Measurements from ENCODE around the gene SEC31A. TPM values are rescaled to one million over a fixed set of nuclear protein-coding genes. Genes with fewer than 3 reads are reported as not detected.
A peak's percentile ranks its signal among the peaks of the same experiment; 100 is the strongest.

Gene SEC31A
- total and polyA plus RNA-seq, 7 experiments from 2014 or later = 130 to 168 (median 147) TPM

DNA sequence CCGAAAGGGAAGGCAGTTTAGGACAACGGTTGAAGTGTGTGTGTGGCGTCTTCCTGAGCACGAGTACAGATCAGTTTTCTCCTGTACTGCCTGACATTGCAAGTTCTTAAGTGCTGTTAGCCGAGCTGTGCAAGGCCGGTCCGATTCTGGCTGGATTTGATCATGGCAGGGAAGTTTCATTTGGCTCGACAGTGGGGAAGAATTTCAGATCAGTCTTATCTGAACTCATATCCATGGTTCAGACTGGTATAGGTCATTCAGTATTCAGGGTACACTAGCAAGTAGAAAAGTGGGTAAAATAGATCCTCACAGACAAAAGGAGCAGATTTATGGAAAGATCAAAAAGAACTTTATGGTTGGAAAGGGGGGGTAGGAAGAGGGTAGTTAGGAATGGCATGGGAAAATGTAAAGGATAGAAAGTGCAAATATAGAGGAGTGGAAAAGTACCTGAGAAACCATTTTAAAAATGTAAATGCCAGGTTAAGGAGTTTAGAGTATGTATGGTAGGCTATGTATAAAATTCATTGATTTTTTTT is 10.3 kb upstream of the SEC31A start:
- H3K27ac ChIP-seq (ENCODE audit: low read depth, low read length) = peak overlapping the region; percentile 98
- intact Hi-C loops (cut with micrococcal nuclease) = loop anchor here (2.0 to 5.0 kb wide), 8 partner anchors 210 to 1409 kb away; partner anchors contain the start of genes COQ2 (in 1 of the 2), GPAT3 (in 1 of the 2), HELQ (in 1 of the 2) and HPSE (in 1 of the 2)
- no peaks in the 10 kb centered on the region for H3K36me3 ChIP-seq (ENCODE audit: control insufficient read depth in 2 of 3, insufficient read depth in 3 of 3, low read length in 3 of 3)
- peaks cover 13 to 15% of the 10 kb centered on the region in 2 donors for H3K4me1 ChIP-seq (ENCODE audit: control insufficient read depth in 2 of 2, insufficient read depth in 2 of 2, low read length in 2 of 2)
- ATAC-seq = no peak
- H3K27ac Mint-ChIP-seq = no peak overlapping the region
- no peaks in the 10 kb centered on the region for H3K27me3 ChIP-seq (ENCODE audit: control insufficient read depth in 2 of 2, insufficient read depth in 2 of 2, low read length in 2 of 2)
- peaks cover 0 to 15% (median 10%) of the 10 kb centered on the region in 5 donors for H3K36me3 Mint-ChIP-seq
- no peak overlapping the region for H3K4me3 Mint-ChIP-seq
- H3K4me3 ChIP-seq (ENCODE audit: low read length) = peak overlapping the region; percentile 91
- H3K9me3 Mint-ChIP-seq = no peaks in the 10 kb centered on the region
- ChIA-PET POLR2A (interaction anchor here (1.3 to 2.9 kb wide), 6 partner anchors 9 to 134 kb away, joined by 3 to 33 read pairs (median 12); partner anchors contain the start of genes COPS4, LIN54 and SEC31A), CTCF (interaction anchor here (0.8 to 1.7 kb wide), 2 partner anchors 12 to 110 kb away, joined by 3 to 4 read pairs; partner anchors contain the start of gene LIN54)
- H3K9me3 ChIP-seq (ENCODE audit: control insufficient read depth in 2 of 3, low read length in 3 of 3) = no peaks in the 10 kb centered on the region
- H3K4me1 Mint-ChIP-seq = peaks cover 0 to 34% (median 13%) of the 10 kb centered on the region in 7 donors
- peaks cover 0 to 2% (median 0%) of the 10 kb centered on the region in 5 donors for H3K27me3 Mint-ChIP-seq
- DNase-seq = no peak

DNA sequence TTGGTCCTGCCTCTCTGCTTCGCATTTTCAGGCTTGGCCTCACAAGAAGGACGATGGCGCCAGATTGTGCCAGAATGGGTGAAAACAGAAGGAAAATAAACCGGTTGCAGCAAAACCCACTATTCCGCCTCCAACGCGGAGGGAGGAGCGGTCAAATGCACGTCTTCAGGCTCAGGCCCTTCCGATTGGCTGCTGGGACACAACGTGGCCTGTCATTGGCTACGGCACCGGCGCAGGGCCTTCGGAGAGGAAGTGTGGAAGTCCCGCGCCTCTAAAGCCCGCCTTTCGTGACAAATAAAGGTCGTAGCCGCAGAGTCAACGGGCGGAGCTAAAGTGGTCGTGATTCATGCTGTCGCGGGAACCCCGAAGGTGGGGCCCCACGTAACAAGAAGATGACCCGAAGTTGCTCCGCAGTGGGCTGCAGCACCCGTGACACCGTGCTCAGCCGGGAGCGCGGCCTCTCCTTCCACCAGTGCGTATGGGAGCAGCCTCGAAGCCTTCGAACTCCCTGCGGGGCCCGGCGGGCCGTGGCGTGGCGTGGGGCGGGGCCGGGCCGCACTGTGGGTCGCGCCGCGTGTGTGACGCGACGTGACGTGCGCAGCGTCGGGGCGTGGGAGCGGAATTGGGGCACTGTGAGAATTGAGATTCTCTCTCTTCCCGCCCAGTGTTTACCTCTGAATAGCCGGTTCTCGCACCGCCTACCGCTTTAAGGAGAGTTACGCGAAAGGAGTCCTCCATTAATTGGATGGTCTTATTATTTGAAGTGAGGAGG is 9.6 kb upstream of the SEC31A start, which contains the start of gene THAP9:
TSS of gene THAP9 (plus strand) at position 325 of the 772 bp plus-strand sequence. CDS start at position 393, 68 bp downstream.
- no peaks in the 10 kb centered on the region for H3K27me3 ChIP-seq (ENCODE audit: control insufficient read depth in 2 of 2, insufficient read depth in 2 of 2, low read length in 2 of 2)
- H3K27ac Mint-ChIP-seq = no peak within 1 kb of the TSS
- H3K27ac ChIP-seq (ENCODE audit: low read depth, low read length) = peak within 1 kb of the TSS; percentile 98
- intact Hi-C loops (cut with micrococcal nuclease) = loop anchor here (1.0 to 5.0 kb wide), 23 partner anchors 9 to 1408 kb away; partner anchors contain the start of genes COQ2 (in 2 of the 2), HELQ (in 2 of the 2), LIN54 (in 2 of the 2) and SEC31A (in 2 of the 2)
- no peaks in the 10 kb centered on the region for H3K9me3 ChIP-seq (ENCODE audit: control insufficient read depth in 2 of 3, low read length in 3 of 3)
- CTCF ChIA-PET = interaction anchor here (0.8 to 2.0 kb wide), 5 partner anchors 11 to 134 kb away, joined by 3 to 11 read pairs (median 4); partner anchors contain the start of genes COPS4 and LIN54
- H3K27me3 Mint-ChIP-seq = peaks cover 0 to 2% (median 0%) of the 10 kb centered on the region in 5 donors
- H3K4me1 Mint-ChIP-seq = peaks cover 0 to 30% (median 15%) of the 10 kb centered on the region in 7 donors
- peaks cover 0 to 12% (median 8%) of the 10 kb centered on the region in 5 donors for H3K36me3 Mint-ChIP-seq
- H3K4me3 Mint-ChIP-seq = no peak within 1 kb of the TSS
- no peaks in the 10 kb centered on the region for H3K9me3 Mint-ChIP-seq
- POLR2A ChIA-PET = interaction anchor here (0.6 to 2.9 kb wide), 13 partner anchors 8 to 572 kb away, joined by 3 to 33 read pairs (median 5); partner anchors contain the start of genes COPS4, HNRNPD, HNRNPDL and LIN54
- DNase-seq = peak; percentile 92 to 100 (median 98)
- peaks cover 13 to 15% of the 10 kb centered on the region in 2 donors for H3K4me1 ChIP-seq (ENCODE audit: control insufficient read depth in 2 of 2, insufficient read depth in 2 of 2, low read length in 2 of 2)
- H3K36me3 ChIP-seq (ENCODE audit: control insufficient read depth in 2 of 3, insufficient read depth in 3 of 3, low read length in 3 of 3) = no peaks in the 10 kb centered on the region
- ATAC-seq = peak; percentile 91
- peak within 1 kb of the TSS; percentile 91 for H3K4me3 ChIP-seq (ENCODE audit: low read length)

DNA sequence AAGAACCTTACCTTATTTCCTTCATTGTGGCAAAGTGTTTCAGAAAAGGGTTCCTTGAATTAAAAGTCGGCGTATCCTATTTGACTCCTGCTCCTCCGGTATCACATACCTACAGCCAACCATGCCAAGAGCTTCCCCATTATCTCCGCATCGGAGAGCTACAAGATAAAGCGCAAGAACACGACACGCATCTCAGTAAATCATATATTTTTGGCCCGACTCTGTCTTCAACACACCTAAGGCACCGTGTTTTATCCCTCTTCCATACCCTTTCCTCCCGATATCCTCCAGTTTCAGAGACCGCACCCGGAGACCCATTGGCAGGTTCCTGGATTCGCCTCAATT is 9.1 kb upstream of the SEC31A start:
- Histone ChIP-seq H3K9me3 (ENCODE audit: control insufficient read depth in 2 of 3, low read length in 3 of 3) (no peaks in the 10 kb centered on the region), H3K27ac (ENCODE audit: low read depth, low read length) (peak overlapping the region; percentile 98), H3K4me3 (ENCODE audit: low read length) (peak overlapping the region; percentile 91), H3K36me3 (ENCODE audit: control insufficient read depth in 2 of 3, insufficient read depth in 3 of 3, low read length in 3 of 3) (peaks cover 0 to 1% (median 0%) of the 10 kb centered on the region in 3 experiments), H3K4me1 (ENCODE audit: control insufficient read depth in 2 of 2, insufficient read depth in 2 of 2, low read length in 2 of 2) (peaks cover 13 to 15% of the 10 kb centered on the region in 2 donors), H3K27me3 (ENCODE audit: control insufficient read depth in 2 of 2, insufficient read depth in 2 of 2, low read length in 2 of 2) (no peaks in the 10 kb centered on the region)
- intact Hi-C loops (cut with micrococcal nuclease) = loop anchor here (1.0 to 5.0 kb wide), 23 partner anchors 9 to 1408 kb away; partner anchors contain the start of genes COQ2 (in 2 of the 2), HELQ (in 2 of the 2), LIN54 (in 2 of the 2) and SEC31A (in 2 of the 2)
- no peak overlapping the region for H3K4me3 Mint-ChIP-seq
- DNase-seq (no peak), ATAC-seq (no peak)
- no peaks in the 10 kb centered on the region for H3K27me3 Mint-ChIP-seq
- ChIA-PET POLR2A (interaction anchor here (0.6 to 2.9 kb wide), 14 partner anchors 8 to 572 kb away, joined by 3 to 33 read pairs (median 4); partner anchors contain the start of genes COPS4, HNRNPD, HNRNPDL and LIN54), CTCF (interaction anchor here (0.8 to 2.0 kb wide), 5 partner anchors 11 to 135 kb away, joined by 3 to 11 read pairs (median 4); partner anchors contain the start of genes COPS4 and LIN54)
- peaks cover 0 to 27% (median 11%) of the 10 kb centered on the region in 7 donors for H3K4me1 Mint-ChIP-seq
- H3K27ac Mint-ChIP-seq = no peak overlapping the region
- peaks cover 0 to 11% (median 5%) of the 10 kb centered on the region in 5 donors for H3K36me3 Mint-ChIP-seq
- no peaks in the 10 kb centered on the region for H3K9me3 Mint-ChIP-seq

DNA sequence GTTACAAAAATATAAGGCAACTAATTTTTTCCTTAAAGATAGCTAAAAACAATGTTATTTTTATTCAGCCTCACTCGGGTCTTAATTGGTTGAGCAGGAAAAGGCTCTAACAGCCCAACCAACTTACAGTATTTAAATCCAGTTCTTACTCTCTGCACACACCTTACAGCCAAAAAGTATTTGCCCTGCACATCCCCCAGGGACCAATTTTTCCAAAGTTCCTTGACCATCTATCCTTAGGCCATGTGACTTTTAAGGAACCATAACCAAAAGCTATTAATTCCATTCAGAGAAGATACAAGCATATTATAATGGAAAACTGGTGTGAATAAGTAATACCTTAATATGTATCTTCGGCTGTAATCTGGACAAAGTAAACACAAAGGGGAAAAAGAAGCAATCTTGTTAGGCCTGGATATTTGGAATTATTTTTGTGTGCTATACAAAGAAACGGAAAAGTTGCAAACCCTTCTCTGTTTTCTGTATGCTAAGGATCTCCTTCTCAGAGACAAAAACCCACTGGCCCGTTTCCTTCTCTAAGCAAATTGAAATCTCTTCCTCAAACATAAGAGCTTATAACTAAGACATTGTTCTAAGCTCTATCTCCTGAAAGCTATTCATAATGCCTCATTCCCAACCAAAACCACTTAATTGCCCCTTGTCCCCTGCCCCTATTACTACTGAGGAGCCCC is 8.6 kb upstream of the SEC31A start:
- H3K4me1 Mint-ChIP-seq = peaks cover 0 to 27% (median 11%) of the 10 kb centered on the region in 7 donors
- no peaks in the 10 kb centered on the region for H3K27me3 Mint-ChIP-seq
- ATAC-seq (no peak), DNase-seq (peak in 1 of 9 donors; percentile 10)
- intact Hi-C loops (cut with micrococcal nuclease) = loop anchor here (1.0 to 5.0 kb wide), 24 partner anchors 8 to 1407 kb away; partner anchors contain the start of genes COQ2 (in 2 of the 2), HELQ (in 2 of the 2), LIN54 (in 2 of the 2) and SEC31A (in 2 of the 2)
- H3K27ac Mint-ChIP-seq = peak overlapping the region in 1 of 9 donors; percentile 50
- no peaks in the 10 kb centered on the region for H3K27me3 ChIP-seq (ENCODE audit: control insufficient read depth in 2 of 2, insufficient read depth in 2 of 2, low read length in 2 of 2)
- peaks cover 13 to 15% of the 10 kb centered on the region in 2 donors for H3K4me1 ChIP-seq (ENCODE audit: control insufficient read depth in 2 of 2, insufficient read depth in 2 of 2, low read length in 2 of 2)
- ChIA-PET POLR2A (interaction anchor here (0.6 to 2.9 kb wide), 14 partner anchors 10 to 573 kb away, joined by 3 to 33 read pairs (median 4); partner anchors contain the start of genes COPS4, HNRNPD, HNRNPDL and LIN54), CTCF (interaction anchor here (1.3 to 2.0 kb wide), 4 partner anchors 45 to 135 kb away, joined by 3 to 11 read pairs (median 4); partner anchors contain the start of genes COPS4 and LIN54)
- no peak overlapping the region for H3K4me3 Mint-ChIP-seq
- peaks cover 0 to 7% (median 0%) of the 10 kb centered on the region in 3 experiments for H3K36me3 ChIP-seq (ENCODE audit: control insufficient read depth in 2 of 3, insufficient read depth in 3 of 3, low read length in 3 of 3)
- H3K9me3 ChIP-seq (ENCODE audit: control insufficient read depth in 2 of 3, low read length in 3 of 3) = no peaks in the 10 kb centered on the region
- peaks cover 2 to 13% (median 7%) of the 10 kb centered on the region in 5 donors for H3K36me3 Mint-ChIP-seq
- peak overlapping the region; percentile 98 for H3K27ac ChIP-seq (ENCODE audit: low read depth, low read length)
- no peaks in the 10 kb centered on the region for H3K9me3 Mint-ChIP-seq
- H3K4me3 ChIP-seq (ENCODE audit: low read length) = peak overlapping the region; percentile 91

DNA sequence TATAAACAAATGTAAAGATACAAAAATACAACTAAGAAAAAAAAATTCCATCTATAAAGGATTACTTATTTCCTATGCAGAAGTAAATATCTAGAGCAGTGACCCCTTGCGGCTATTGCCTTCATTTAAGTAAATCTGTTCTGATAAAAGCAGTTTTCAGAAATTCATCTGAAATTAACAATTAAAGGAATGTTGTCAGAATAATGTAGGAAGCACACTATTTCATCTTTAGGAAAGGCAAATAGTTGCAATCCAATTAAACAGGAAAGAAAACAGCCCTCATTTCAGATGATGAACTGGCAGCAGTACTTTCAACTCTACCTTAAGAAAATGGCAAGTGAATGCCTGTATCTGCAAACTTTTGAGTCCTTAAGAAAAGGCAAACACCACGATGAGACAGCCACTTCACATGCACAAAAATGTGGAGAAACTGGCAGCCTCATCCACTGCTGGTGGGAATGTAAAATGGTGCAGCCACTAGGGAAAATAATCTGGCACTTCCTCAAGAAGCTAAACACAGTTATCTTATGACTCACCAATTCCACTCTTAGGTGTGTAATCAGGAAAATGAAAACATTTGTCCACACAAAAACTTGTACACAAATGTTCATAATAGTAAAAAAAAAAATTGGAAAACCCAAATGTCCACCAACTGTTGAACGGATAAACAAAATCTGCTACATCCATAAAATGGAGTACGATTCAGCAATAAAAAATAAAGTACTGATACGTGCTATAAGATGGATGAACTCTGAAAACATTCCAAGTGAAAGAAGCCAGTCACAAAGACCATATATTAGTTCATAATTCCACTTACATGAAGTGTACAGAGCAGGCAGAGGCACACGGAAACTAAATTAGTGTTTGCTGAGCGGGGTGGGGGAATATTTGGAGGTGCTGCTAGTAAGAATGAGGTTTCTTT is 7.6 kb upstream of the SEC31A start:
- DNase-seq (peak in 2 of 9 donors; percentile 5 to 25), ATAC-seq (no peak)
- peaks cover 0 to 14% (median 0%) of the 10 kb centered on the region in 3 experiments for H3K36me3 ChIP-seq (ENCODE audit: control insufficient read depth in 2 of 3, insufficient read depth in 3 of 3, low read length in 3 of 3)
- intact Hi-C loops (cut with micrococcal nuclease) = loop anchor here (1.0 to 2.0 kb wide), 3 partner anchors 34 to 436 kb away; no protein-coding TSS in a partner anchor
- H3K4me3 ChIP-seq (ENCODE audit: low read length) = peak overlapping the region; percentile 91
- ChIA-PET POLR2A (interaction anchor here (1.0 to 2.9 kb wide), 6 partner anchors 9 to 469 kb away, joined by 5 to 33 read pairs (median 12); partner anchors contain the start of genes COPS4, HNRNPDL, LIN54 and SEC31A), CTCF (interaction anchor here (2.0 kb wide), 2 partner anchors 47 to 136 kb away, joined by 5 to 11 read pairs; partner anchors contain the start of gene COPS4)
- H3K4me1 Mint-ChIP-seq = peaks cover 0 to 27% (median 8%) of the 10 kb centered on the region in 7 donors
- H3K27me3 ChIP-seq (ENCODE audit: control insufficient read depth in 2 of 2, insufficient read depth in 2 of 2, low read length in 2 of 2) = no peaks in the 10 kb centered on the region
- H3K27ac Mint-ChIP-seq = peak overlapping the region in 4 of 9 donors; percentile 50 to 86 (median 70)
- H3K4me3 Mint-ChIP-seq = no peak overlapping the region
- peak overlapping the region; percentile 98 for H3K27ac ChIP-seq (ENCODE audit: low read depth, low read length)
- peaks cover 13 to 15% of the 10 kb centered on the region in 2 donors for H3K4me1 ChIP-seq (ENCODE audit: control insufficient read depth in 2 of 2, insufficient read depth in 2 of 2, low read length in 2 of 2)
- no peaks in the 10 kb centered on the region for H3K9me3 Mint-ChIP-seq
- H3K36me3 Mint-ChIP-seq = peaks cover 5 to 21% (median 10%) of the 10 kb centered on the region in 5 donors
- H3K27me3 Mint-ChIP-seq = no peaks in the 10 kb centered on the region
- H3K9me3 ChIP-seq (ENCODE audit: control insufficient read depth in 2 of 3, low read length in 3 of 3) = no peaks in the 10 kb centered on the region

Measured in naive thymus-derived CD4-positive, alpha-beta T cell (primary cell).